DMS153 (cell line): ENCODE results near the gene KCNJ1.
A peak's percentile ranks its signal among the peaks of the same experiment; 100 is the strongest.

Experiments used
- DNase-seq: peaks from one replicate; lab custom pipeline; 2025; lab: John Stamatoyannopoulos, UW

KCNJ1 gene

GRCh38 chr11:128822130-128822529, 45.0 kb downstream of the KCNJ1 start:
- DNase-seq, result no peak

- DNase-seq, result no peak
These were observed 45.5 kb downstream of the KCNJ1 start for GRCh38 chr11:128821556-128821955.

- DNase-seq, result no peak
These were observed 47.9 kb downstream of the KCNJ1 start for GRCh38 chr11:128819198-128819597.

- no peak for DNase-seq
These were observed 52.0 kb downstream of the KCNJ1 start for GRCh38 chr11:128814856-128815705.

DNA sequence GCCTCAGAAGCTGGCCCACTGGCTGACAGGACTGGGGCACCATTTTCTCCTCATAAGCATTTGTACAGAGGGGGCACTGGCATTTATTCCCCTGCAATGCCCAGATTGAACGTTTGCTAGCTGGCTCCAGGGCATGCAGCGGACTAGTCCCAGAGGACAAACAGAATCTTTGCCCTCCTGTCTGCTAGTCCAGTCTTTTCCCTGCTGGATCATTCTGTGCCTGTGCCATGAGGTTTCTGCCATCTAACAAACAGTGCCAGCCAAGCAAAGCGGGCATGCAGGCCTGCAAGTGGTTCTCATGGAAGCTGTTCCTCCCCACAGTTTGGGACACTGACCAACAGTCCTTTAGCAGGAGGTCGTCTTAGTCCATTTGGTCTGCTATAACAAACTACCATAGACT, 53.4 kb downstream of the KCNJ1 start:
- DNase-seq, result no peak

- DNase-seq, result no peak
These were observed 56.1 kb downstream of the KCNJ1 start for GRCh38 chr11:128810784-128811514.

GRCh38 chr11:128809128-128809527, 58.0 kb downstream of the KCNJ1 start:
- no peak for DNase-seq

DNA sequence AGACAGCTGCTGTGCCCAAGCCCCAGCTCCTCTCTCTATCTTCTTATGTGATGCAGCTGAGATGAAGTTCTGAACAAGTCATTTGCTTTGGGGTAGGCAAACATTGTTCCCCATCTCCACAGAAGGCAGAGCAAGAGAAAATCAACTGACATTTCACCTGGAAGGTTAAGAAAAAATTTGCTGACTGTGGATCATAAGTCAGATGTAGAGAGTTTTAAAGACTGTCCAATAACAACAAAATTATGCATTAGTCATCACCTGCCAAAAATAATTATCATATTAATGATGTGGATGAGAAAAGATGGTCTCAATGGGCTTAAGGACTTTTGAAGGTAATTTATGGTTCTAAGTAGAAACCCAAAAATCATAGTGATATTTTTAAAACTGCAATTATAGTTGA, 59.2 kb downstream of the KCNJ1 start:
- no peak for DNase-seq

GRCh38 chr11:128806506-128807261, 60.4 kb downstream of the KCNJ1 start:
- no peak for DNase-seq

DNA sequence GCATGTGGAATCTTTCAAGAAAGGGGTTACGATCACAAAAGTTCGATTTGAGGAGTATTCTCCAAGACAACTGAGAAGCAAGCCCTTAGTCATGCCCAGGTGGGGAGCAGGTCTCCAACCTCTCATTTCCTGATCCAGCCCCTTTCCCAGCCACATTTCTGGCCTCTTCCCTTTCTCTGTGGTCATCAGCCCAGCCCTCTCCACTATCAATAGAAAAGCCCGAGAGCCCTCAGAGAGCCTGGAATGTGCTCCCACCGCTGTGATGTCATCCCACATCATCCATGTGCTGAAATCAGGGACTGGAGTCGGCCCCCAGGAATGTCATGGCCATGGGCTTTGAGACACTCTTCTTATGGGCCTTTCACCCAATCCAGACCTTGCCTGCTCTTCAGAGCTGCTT, 62.6 kb downstream of the KCNJ1 start:
- DNase-seq, result no peak

DNA sequence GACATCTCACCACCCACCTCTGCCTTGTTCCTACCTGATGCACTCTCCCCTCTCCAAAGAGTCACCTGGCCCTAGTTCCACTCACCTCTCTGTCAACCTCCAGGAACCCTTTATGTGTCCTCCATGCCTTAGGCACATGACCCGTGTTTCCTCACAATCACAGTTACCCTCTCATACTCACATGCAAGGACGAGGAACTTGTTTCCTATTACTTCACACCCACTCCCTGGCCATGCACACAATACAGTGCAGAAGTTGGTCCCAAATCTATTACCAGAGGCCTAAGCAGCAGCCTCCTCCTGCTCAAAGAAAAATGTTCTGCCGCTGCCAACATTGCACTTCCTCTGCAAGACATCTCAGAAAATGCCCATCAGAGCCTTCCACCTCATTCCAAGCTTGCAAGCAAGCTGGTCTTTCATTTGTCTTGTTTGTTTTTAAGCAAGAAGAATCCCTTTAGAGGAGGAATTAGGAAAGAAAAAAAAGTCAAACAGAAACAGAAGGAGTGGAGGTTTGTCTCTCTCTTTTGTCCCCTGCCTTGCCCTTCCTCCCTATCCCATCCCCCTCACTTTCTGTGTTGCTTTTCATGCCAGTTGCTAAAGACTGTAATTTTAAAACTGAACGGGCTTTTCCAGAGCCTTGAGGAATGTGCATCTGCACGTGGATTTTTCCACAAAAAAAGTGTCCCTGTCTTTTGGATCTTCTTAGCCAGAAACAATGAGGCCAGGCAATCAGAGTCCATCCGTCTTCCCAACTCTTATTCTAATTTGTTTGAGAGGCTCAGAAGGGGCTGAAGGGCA, 63.4 kb downstream of the KCNJ1 start:
- no peak for DNase-seq

- DNase-seq, result no peak
These were observed 64.1 kb downstream of the KCNJ1 start for GRCh38 chr11:128803011-128803410.

GRCh38 chr11:128802358-128802981, 64.6 kb downstream of the KCNJ1 start:
- peak; percentile 54 for DNase-seq

DNA sequence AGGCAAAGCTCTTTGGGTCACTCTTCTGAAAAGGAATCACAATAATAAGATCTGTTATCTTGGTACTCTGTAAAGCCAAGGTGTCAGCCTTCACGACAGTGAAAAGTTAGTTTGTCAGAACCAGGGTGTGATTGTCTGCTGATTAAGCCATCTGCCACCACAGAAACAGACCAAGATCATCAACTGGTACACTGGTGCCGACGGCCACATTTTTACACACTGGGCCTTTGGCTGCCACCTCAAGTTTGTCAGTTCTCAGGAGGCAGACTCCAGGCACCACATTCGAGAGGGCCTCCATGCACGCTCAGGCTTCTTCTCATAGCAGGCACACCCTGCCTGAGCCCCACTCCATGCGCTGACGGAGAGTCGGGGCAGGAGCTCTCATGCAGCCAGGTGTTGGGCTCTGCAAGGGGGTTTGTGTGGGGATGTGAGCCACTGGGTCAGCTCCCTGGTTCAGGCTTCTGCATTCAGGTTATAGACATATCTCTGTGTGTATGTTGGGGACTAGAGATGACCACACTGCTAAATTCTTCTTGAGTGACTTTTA, 66.2 kb downstream of the KCNJ1 start:
- DNase-seq, result no peak

GRCh38 chr11:128796270-128796669, 70.8 kb downstream of the KCNJ1 start:
- DNase-seq, result no peak

GRCh38 chr11:128790196-128790595, 76.9 kb downstream of the KCNJ1 start:
- peak; percentile 4 for DNase-seq

DNA sequence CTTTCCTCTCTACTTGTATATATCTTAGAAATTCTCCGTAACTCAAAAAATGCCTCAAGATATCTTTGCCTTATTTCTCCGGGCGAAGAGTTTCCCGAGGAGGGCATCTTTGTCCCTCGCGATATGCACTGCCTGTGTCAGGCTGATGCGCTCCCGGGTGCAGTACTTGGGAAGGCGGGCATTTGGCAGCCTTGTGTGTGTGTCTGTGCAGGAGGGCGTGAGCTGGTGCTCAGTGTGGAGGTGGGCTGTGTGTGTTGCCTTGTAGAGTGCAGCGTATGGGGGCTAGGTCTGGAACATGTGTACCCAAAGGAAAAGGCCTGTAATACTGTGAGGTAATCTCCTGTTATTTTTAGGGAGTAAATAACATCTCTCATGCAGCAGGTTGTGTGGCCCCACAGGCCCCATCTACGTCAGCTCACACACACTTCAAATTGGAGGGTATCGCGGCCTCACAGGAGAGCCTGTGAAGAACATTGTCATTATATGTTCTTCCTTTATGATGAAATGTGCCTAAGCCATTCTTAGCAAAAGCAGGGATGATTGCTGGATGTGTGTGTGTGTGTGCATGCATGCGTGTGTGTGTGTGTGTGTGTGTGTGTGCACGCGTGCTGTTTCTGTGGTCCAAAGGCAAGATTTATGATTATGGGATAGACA, 77.5 kb downstream of the KCNJ1 start:
- no peak for DNase-seq
